Measurements from ENCODE around the gene MYOZ3.
A peak's percentile ranks its signal among the peaks of the same experiment; 100 is the strongest.

Gene MYOZ3

DNA sequence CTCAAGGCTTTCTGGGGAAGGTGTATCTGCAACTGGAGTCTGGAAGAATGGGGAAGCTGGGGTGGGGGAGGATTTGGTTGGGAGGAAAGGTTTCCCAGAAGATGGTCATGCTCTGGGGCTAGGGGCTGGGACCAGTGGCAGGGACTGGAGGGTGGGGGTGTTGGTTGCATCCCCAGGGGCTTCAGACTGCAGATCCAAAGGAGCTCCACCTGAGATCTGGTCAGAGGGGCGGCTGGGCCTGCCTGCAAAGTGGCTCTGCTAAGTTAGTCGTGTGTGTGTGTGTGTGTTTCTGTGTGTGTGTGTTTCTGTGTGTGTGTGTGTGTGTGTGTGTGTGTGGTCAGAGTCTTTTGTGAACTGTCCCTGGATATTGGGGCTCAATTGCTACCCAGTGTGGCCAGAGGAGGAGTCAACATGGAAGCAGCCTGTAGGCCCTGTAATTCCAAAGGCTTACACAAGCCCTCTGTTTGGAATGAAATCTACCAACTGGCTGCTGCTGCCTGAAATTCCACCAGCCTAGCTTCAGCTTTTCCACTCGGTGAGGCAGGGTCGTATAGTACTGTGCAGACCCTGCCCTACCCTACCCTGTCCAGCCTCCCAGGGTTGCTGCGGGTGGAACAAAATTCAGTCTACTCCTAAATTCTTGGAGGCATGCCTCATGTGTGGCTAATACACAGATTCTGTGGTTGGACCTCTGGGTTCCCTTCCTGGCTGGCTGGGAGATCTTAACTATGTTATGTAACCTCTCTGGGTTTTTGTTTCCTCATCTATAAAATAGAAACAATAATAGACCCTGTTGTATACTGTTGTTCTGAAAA lies 33.1 kb upstream of the MYOZ3 start:
- DNase-seq: no peak

DNA sequence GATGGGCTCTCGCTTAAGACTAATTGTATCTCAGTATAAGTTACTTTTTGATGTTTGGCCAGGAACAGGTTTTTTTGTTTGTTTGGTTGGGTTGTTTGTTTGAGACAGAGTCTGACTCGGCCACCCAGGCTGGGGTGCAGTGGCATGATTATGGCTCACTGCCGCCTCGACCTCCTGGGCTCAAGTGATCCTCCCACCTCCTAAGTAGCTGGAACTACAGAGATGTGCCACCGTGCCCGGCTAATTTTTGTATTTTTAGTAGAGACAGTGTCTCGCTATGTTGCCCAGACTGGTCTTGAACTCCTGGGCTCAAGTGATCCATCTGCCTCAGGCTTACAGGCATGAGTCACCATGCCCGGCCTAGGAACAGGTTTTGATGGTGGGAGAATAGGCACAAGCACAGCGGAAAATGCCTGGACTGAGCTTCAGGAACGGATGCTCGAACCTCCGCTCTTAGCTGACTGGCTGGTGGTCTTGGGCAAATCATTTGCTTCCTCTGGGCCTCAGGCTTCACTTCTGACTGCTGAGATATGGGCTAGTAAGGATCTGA lies 32.0 kb upstream of the MYOZ3 start:
- no peak for DNase-seq

DNA sequence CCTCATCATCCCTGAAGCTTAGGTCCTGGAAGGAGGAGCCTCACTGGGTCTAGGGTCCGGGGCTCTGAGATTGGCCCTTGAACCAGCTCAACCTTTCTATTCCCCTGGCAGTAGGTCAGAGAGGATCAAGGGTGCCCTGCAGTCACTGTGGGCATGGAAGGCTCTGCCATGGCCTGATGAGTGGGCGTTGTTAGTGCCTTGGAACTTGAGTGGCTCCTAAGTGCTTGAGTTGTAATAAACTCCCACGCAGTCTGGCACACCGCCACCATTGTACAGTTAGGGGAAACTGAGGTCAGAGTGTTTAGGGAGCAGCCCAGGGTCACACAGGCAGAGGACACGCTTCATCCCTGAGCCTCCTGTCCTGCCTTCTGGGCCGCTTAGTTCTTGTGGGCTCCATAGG lies 31.0 kb upstream of the MYOZ3 start:
- DNase-seq: no peak

DNA sequence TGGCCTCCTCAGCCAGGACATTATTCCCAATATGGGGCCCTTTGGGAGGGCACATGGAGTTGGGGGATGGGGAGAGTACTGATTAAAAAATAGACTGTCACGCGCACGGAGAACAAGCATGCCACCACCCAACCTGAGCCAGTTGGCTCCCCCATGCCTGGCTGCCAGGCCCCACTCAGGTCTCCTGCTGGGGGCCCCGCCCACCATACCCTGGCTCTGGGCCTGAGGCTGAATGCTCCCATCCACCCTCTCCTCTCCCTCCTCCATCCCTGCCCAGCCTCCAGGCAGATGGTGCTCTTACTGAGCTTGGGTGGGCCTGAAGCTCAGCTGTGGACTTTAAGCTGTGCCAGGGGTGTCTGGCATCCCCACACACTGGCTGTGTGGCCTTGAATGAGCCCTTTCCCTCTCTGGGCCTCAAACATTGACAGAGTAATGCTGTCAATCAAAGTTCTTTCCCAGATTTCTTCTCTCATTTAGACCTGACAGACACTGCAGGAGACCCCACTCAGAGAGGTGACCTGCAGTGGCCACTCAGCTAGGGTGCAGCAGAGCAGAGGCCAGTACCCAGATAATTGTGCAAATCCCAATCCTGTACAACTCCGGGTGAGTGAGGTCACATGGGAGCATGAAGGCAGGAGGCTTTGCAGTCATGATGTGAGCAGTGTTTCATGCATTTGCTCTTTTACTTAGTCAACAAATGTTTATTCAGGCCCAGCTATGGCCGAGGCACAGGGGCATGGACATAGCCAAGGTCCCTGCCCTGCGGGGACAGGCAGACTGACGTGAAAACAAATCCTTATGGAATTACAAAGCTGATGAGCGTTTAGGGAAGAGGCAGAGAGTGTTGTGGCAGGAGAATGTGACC lies 30.4 kb upstream of the MYOZ3 start:
- DNase-seq: no peak

DNA sequence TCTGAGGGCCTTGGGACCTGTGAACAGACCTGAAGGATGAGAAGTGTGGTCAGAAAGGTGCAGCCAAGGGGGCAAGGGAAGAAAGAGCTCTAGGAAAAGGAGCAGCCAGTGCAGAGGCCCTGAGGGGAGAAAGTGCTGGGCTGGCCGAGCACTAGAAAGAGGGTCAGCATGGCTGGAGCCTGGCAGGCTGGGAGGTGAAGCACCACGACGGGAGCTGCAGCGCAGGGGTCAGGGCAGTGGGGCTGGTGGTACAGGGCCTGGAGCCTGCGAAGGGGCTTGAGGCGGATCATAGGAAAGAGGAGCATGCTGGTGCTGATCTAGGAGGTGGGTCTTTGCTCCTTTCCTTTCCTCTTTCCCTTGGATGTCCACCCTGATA lies 29.7 kb upstream of the MYOZ3 start:
- DNase-seq: no peak

DNA sequence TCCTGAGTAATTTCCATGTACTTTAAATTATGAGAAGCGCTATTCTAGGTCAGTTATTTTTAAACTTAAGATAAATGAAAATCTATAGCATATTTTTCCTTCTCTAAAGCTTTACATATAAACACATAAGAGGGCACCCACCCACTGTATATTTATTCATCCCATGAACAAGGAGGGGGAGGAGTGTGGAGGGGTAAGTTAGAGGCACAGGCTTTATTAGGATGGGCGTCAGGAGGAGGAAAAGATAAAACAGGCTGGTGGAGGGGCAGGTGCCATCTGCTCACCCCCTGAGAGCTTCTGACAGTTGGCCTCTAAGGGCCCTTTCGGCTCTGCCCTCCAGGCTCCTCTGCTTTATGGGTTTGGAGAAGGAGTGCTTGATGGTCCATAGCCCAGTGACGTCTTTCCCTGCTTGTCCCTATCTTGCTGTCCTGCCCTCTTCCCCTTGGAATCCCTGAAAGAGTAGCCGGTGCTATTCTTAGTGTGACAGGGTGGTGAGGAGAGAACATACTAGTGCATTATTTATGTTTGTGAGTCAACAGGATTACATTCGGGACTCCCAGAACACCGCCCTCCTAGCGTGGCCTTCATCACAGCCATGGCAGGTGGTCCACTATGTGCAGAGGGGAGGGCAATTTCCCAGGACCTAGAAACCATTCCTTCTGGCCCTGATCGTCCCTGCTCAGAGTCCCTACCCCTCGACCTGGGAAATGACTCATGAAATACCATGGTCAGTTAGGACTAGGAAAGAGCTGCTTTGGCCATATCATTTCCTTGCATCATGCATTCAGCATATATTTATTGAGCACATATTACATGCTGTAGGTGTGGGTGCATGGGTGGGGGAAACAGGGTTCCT lies 28.5 kb upstream of the MYOZ3 start:
- DNase-seq: peak; percentile 87

DNA sequence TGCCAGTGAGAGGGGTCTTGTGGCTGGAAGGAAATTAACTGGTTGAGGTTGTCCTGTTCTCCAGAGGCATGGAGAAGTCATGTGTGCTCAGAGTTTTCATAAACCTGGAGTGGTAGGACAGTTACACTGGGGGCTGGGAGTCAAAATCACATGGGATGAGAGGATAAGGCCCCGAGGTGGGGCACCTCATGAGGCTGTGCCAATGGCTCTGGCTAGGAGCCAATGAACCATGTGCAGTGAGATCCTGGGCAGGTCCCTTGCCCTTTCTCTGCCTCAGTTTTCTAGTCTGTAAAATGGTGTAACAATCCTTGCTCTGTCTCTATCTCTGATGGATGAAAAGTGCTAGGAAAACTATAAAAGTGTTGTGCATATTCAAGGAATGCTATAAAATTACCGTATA lies 27.6 kb upstream of the MYOZ3 start:
- DNase-seq: no peak

DNA sequence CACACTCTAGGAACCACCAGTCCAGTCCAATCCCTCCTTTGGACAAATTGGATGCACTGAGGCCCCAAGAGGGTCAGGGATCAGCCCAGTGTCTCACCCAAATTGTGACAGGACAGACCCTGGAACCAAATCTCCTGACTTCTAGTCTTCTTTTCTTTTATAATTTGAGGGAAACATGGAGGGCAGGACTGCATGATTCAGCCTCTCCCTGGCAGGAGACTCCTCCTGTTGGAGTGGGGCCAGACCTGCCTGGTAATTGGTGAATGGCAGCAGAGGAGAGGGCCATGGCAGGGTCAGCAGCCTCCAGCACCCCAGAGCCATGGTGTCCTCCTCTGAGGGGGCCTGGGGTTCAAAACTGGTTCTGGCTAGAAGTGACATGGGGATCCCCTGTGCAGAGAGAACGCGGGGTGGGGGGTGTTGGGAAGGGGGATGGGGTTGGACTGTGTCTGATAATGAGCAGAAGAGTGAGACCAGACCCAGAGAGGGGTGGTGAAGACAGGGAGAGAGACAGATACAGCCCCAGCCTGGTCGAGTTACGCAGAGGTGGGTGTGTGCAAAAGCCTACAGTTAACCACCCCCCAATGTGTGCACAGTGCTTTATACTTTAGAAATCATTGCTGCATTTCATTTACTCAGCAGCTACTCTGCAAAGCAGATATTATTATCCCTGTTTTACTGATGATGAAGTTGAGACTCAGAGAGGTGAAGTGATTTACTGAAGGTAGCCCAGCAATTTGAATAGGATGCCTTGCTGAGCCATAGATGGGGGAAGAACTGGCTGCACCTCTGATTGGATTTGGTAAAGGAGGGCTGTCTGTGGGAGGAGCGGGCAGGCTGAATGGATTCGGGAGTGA lies 24.4 kb upstream of the MYOZ3 start:
- peak; percentile 17 for DNase-seq

GRCh38 chr5:150637245-150638052 lies 23.6 kb upstream of the MYOZ3 start:
- peak; percentile 45 for DNase-seq

DNA sequence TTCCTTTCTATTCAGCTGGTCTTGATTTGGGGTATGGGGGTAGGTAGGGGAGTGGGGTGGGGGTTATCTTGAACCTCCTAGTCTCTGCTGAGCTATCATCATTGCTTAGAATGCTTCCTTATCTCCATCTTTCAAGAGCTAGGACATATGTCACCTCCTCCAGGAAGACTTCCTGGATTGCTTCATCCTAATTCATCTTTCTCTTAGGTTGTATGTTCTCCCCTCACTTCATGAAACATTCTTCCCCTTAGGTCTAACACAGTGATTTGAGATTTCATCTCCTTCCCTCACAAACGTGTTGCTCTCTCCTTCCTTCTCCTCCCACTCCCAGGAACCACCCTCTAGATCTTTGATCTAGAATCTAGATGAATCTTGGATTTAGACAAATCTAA lies 23.0 kb upstream of the MYOZ3 start:
- no peak for DNase-seq

GRCh38 chr5:150638488-150639376 lies 22.3 kb upstream of the MYOZ3 start:
- DNase-seq: no peak

GRCh38 chr5:150639377-150639692 lies 21.7 kb upstream of the MYOZ3 start:
- no peak for DNase-seq

- no peak for DNase-seq
Measured at GRCh38 chr5:150639751-150640150, 21.3 kb upstream of the MYOZ3 start.

- DNase-seq: peak; percentile 20
Measured at GRCh38 chr5:150640311-150641005, 20.6 kb upstream of the MYOZ3 start, which contains the start of gene SYNPO. SYNPO (plus strand) TSS chr5:150640660; CDS start chr5:150648276, 7,616 bp downstream.

GRCh38 chr5:150641006-150641570 lies 20.0 kb upstream of the MYOZ3 start:
- no peak for DNase-seq

DNA sequence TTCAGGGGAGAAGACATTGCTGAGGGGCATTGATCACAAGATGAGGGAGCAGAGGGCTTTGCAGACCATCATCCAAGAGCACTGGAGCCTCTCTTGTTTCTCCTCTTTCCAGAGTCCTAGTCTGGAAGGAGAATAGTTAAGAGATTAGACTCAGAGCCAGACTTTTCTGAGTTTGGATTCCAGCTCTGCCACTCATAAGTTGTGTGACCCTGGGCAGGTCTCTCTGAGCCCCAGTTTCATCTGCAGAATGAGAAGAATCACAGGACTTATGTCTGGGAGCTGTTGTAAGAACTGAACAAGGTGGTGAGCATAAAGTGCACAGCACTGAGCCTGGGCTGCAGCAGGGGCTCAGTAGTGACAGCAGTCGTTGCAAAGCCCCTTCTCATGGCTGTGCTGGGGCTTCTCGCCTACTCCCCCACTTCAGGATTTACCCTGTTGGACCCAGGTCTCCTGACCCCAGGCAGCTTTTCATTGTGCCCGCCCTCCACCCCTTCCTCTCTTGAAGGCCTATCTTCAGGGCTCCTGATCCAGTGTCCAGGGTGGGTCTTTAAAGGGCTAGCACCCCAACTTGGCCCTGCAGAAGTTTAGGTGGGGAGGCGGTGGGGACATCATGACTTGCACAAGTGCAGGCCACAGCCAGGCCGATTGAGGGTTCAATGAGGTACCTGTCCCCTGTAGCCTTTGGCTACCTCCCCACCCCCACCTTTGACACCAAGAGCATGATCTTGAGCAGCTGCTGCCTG lies 19.1 kb upstream of the MYOZ3 start:
- no peak for DNase-seq

DNA sequence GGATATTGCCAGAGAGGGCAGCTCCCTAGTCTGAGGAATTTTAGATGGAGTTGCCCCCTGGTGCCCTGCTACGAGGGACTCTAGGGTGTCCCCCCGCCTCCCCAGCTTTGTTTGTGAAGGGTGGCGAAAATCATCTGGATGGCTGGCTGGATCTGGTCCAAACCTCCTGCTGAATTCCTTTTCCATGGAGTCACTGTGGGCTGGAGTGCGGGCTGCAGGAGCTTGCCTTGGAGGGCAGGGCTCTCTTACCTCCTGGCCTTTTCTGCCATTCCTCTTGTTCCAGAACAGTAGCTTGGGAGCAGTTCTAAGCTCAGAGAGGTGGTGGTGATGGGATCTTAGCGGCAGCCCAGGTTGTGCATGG lies 18.5 kb upstream of the MYOZ3 start:
- no peak for DNase-seq

DNA sequence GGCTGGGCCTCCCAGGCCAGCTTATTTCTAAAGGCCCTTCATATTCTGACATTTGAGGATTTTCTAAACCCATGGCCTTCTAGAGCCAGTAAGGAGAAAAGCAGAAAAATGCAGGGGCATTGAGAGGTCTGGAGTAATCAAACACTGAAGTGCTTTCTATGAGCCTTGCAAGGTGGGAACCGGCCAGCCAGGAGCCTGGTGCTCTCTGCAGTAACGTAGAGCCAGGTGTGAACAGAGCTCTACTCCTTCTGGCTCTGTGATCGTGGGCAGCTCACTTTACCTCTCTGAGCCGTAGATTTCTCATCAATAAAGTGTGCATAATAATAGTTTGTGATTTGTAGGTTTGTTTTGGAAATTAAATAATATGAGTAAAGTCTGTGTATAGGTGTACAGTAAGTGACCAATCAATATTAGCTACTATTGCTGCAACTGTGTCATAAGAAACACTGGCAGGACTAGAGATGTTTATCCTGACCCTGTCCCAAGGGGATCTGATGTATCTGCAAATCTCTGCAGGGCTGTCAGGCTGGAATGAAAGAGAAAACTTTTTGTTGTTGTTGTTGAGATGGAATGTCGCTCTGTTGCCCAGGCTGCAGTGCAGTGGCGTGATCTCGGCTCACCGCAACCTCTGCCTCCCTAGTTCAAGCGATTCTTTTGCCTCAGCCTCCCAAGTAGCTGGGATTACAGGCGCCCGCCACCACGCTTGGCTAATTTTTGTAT lies 17.9 kb upstream of the MYOZ3 start:
- DNase-seq: no peak

All from DMS 273 treated with DMSO at 0.1 percent for 48 hours (cell line).